HEK293 (cell line): ENCODE results near the gene MOG.

Experiments used
- CTCF ChIA-PET: fragments of 350-600 bp; formaldehyde crosslinking; extraction: SDS; loops from one replicate; lab custom pipeline; 2021; ENCODE audit warnings: antibody characterized with exemption; lab: Yijun Ruan, JAX
- POLR2A ChIA-PET: fragments of 300-600 bp; formaldehyde crosslinking; extraction: SDS; loops from one replicate; lab custom pipeline; 2020; ENCODE audit warnings: antibody characterized with exemption, inconsistent platforms; lab: Yijun Ruan, JAX
- H3K27ac ChIP-seq: fragments of 200-500 bp; sonication (Bioruptor generic); 2 replicates; pipeline ENCODE4 v1.5.1; 2014; ENCODE audit warnings: low read depth, low read length, control low read depth, inconsistent platforms; ENCODE audit errors: extremely low read depth
- H3K36me3 ChIP-seq, 2 experiments: fragments of 200-500 bp in 1 of 2; sonication (Bioruptor generic) in 1 of 2; 1 replicate in 1 of 2; 2 replicates in 1 of 2; pipeline ENCODE4 v1.5.1; 2014 to 2017; ENCODE audit warnings: inconsistent platforms in 2 of 2, low read length in 2 of 2; ENCODE audit not compliant: control insufficient read depth in 2 of 2, insufficient read depth in 1 of 2
- H3K4me1 ChIP-seq: fragments of 200-500 bp; sonication (Bioruptor generic); 2 replicates; pipeline ENCODE4 v1.5.1; 2014; ENCODE audit warnings: mild to moderate bottlenecking, low read length, inconsistent platforms; ENCODE audit not compliant: control insufficient read depth, insufficient read depth
- H3K4me3 ChIP-seq: 2 replicates; pipeline ENCODE4 v1.5.1; 2011; ENCODE audit warnings: low read depth, mild to moderate bottlenecking, control low read depth, low read length, moderate library complexity
- H3K9me3 ChIP-seq: fragments of 200-500 bp; sonication (Bioruptor generic); 2 replicates; pipeline ENCODE4 v1.5.1; 2014; ENCODE audit warnings: low read depth, low read length, inconsistent platforms; ENCODE audit not compliant: control insufficient read depth, insufficient read depth
- HOXA7 ChIP-seq: sonication (generic); formaldehyde crosslinking; IDR thresholded peaks from 2 replicates; pipeline ENCODE4 v1.8.1; 2022; ENCODE audit warnings: missing genetic modification reagents, borderline replicate concordance
- KLF9 ChIP-seq: fragments of 450-650 bp; formaldehyde crosslinking; IDR thresholded peaks from 2 replicates; pipeline ENCODE4 v1.5.1; 2016; ENCODE audit warnings: missing biosample characterization, missing genetic modification characterization, low read depth
- SCRT1 ChIP-seq: fragments of 450-650 bp; formaldehyde crosslinking; IDR thresholded peaks from 2 replicates; pipeline ENCODE4 v1.5.1; 2016; ENCODE audit warnings: missing biosample characterization, missing genetic modification characterization, borderline replicate concordance
- YY2 ChIP-seq: fragments of 450-650 bp; formaldehyde crosslinking; IDR thresholded peaks from 2 replicates; pipeline ENCODE4 v1.5.1; 2016; ENCODE audit warnings: missing biosample characterization, missing genetic modification characterization
- ZBTB17 ChIP-seq: fragments of 450-650 bp; formaldehyde crosslinking; IDR thresholded peaks from 2 replicates; pipeline ENCODE4 v1.5.1; 2016; ENCODE audit warnings: missing biosample characterization, missing genetic modification characterization
- ZBTB20 ChIP-seq: fragments of 450-650 bp; formaldehyde crosslinking; IDR thresholded peaks from 2 replicates; pipeline ENCODE4 v1.5.1; 2016; ENCODE audit warnings: missing biosample characterization, missing genetic modification characterization
- ZBTB7A ChIP-seq: fragments of 450-650 bp; formaldehyde crosslinking; IDR thresholded peaks from 2 replicates; pipeline ENCODE4 v1.5.1; 2016; ENCODE audit warnings: low read depth, missing biosample characterization, missing genetic modification characterization
- ZFHX2 ChIP-seq: fragments of 450-650 bp; formaldehyde crosslinking; conservative IDR thresholded peaks from 2 replicates; pipeline ENCODE4 v1.5.1; 2016; ENCODE audit warnings: missing biosample characterization, missing genetic modification characterization
- ZNF114 ChIP-seq: fragments of 450-650 bp; formaldehyde crosslinking; IDR thresholded peaks from 2 replicates; pipeline ENCODE4 v1.5.0; 2017; ENCODE audit warnings: missing biosample characterization, missing genetic modification characterization
- ZNF121 ChIP-seq: fragments of 450-650 bp; formaldehyde crosslinking; IDR thresholded peaks from 2 replicates; pipeline ENCODE4 v1.5.1; 2016; ENCODE audit warnings: missing biosample characterization, missing genetic modification characterization
- ZNF175 ChIP-seq: fragments of 450-650 bp; formaldehyde crosslinking; IDR thresholded peaks from 2 replicates; pipeline ENCODE4 v1.5.1; 2016; ENCODE audit warnings: missing biosample characterization, missing genetic modification characterization
- ZNF221 ChIP-seq: fragments of 450-650 bp; formaldehyde crosslinking; IDR thresholded peaks from 2 replicates; pipeline ENCODE4 v1.5.1; 2017; ENCODE audit warnings: missing biosample characterization, missing genetic modification characterization, borderline replicate concordance
- ZNF239 ChIP-seq: fragments of 450-650 bp; formaldehyde crosslinking; IDR thresholded peaks from 2 replicates; pipeline ENCODE4 v1.5.1; 2016; ENCODE audit warnings: missing biosample characterization, missing genetic modification characterization
- ZNF391 ChIP-seq: fragments of 450-650 bp; formaldehyde crosslinking; IDR thresholded peaks from 2 replicates; pipeline ENCODE4 v1.5.1; 2016; ENCODE audit warnings: low read depth, missing biosample characterization, missing genetic modification characterization, borderline replicate concordance
- ZNF433 ChIP-seq: fragments of 450-650 bp; formaldehyde crosslinking; IDR thresholded peaks from 2 replicates; pipeline ENCODE4 v1.5.1; 2016; ENCODE audit warnings: missing biosample characterization, missing genetic modification characterization, low read depth
- ZNF549 ChIP-seq: fragments of 450-650 bp; IDR thresholded peaks from 2 replicates; pipeline ENCODE4 v1.5.1; 2018; ENCODE audit warnings: missing biosample characterization, missing genetic modification characterization, mild to moderate bottlenecking, inconsistent platforms, moderate library complexity
- ZNF561 ChIP-seq: fragments of 450-650 bp; IDR thresholded peaks from 2 replicates; pipeline ENCODE4 v1.5.1; 2018; ENCODE audit warnings: missing biosample characterization, missing genetic modification characterization, borderline replicate concordance
- ZNF837 ChIP-seq: fragments of 450-650 bp; formaldehyde crosslinking; IDR thresholded peaks from 2 replicates; pipeline ENCODE4 v1.5.1; 2016; ENCODE audit warnings: missing biosample characterization, missing genetic modification characterization
- ZSCAN16 ChIP-seq: fragments of 450-650 bp; formaldehyde crosslinking; IDR thresholded peaks from 2 replicates; pipeline ENCODE4 v1.5.1; 2016; ENCODE audit warnings: missing biosample characterization, missing genetic modification characterization
- ZSCAN30 ChIP-seq: fragments of 450-650 bp; IDR thresholded peaks from 2 replicates; pipeline ENCODE4 v1.5.1; 2018; ENCODE audit warnings: missing biosample characterization, mild to moderate bottlenecking, missing genetic modification characterization, moderate library complexity
- TF ChIP-seq, protein P1 (sequence below): IDR thresholded peaks from 2 replicates; pipeline ENCODE4 v1.6.1; 2011; ENCODE audit warnings: mild to moderate bottlenecking, low read depth, low read length, borderline replicate concordance
- TF ChIP-seq, protein P2 (sequence below): fragments of 450-650 bp; formaldehyde crosslinking; IDR thresholded peaks from 2 replicates; pipeline ENCODE4 v1.5.1; 2017; ENCODE audit warnings: missing biosample characterization, missing genetic modification characterization
- TF ChIP-seq, protein P3 (sequence below): fragments of 450-650 bp; formaldehyde crosslinking; IDR thresholded peaks from 2 replicates; pipeline ENCODE4 v1.5.1; 2017; ENCODE audit warnings: missing biosample characterization, mild to moderate bottlenecking, missing genetic modification characterization, moderate library complexity
- TF ChIP-seq, protein P4 (sequence below): fragments of 450-650 bp; formaldehyde crosslinking; IDR thresholded peaks from 2 replicates; pipeline ENCODE4 v1.5.1; 2016; ENCODE audit warnings: missing biosample characterization, missing genetic modification characterization, borderline replicate concordance

The MOG gene

DNA sequence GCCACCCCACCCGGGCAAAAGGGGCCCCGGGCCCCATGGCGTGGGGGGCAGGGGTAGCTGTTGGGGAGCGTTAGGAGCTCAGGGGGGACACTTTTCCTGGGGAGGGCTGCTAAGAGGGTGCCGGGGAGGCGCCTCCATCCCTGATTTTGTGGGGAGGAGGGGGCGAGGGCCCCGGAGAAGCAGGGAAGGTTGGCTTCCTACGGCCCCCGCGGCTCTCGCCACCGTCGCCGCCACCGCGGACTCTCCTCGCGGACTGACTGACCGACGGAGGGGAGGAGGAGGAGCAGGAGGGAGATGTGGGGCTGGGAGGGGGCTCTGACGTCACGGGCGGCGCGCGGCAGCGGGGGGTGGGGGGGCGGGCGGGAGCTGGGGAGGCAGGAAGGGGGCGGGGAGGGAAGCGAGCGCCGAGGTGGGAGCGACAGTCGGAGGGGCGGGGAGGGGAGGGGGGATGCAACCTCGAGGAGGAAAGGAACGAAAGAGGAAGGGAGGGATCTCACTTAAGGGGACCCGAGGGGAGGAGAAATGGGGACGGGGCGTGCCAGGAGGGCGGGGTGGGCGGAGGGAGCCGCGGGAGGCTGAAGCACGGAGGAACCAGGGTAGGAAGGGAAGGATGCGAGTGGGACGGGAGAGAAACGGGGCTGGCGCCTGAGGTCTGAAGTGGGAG is 29.0 kb upstream of the MOG start (continued):
- TF ChIP-seq, protein P1, sequence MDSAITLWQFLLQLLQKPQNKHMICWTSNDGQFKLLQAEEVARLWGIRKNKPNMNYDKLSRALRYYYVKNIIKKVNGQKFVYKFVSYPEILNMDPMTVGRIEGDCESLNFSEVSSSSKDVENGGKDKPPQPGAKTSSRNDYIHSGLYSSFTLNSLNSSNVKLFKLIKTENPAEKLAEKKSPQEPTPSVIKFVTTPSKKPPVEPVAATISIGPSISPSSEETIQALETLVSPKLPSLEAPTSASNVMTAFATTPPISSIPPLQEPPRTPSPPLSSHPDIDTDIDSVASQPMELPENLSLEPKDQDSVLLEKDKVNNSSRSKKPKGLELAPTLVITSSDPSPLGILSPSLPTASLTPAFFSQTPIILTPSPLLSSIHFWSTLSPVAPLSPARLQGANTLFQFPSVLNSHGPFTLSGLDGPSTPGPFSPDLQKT: no peak
- TF ChIP-seq, all 188 proteins: peak for 17

DNA sequence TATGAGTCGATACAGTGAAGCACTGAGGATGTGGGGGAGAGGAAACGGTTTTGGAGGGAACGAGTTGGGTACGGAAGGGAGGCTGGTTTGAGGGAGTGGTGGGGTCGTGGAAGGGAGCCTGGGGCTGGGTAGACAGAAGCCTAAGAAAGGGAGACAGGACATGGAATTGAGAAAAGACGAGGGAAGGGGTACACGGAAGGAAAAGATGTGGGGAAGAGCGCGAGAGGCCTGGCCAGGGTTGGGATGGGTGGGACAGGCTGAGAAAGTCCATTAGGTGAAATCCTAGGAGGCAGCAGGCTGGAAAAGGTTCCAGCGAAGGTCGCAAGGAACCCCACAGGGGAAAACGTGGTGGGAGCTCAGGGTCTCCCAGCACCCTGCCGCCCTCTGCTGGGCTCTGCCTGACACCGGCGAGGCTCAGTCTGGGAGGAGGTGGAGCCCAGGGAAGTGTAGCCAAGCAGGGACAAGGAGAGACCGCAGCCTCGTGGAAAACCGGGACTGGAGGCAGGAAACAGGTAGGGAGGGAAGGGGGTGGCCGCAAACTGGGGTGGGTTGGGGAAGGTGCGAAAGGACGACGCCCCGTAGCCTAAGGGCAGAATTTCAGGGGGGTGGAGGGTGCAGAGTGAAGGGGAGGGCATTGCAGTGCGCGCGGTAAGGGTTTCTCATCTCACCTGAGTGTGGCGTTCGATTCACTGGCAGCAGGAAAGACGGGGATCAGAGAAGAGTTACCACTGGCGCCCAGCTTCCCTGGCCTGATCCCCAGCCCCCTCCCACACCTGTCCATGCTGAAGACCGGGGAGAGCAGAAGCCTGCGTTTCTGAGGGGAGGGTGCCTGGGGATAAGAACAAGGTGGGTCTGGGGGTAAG is 28.2 kb upstream of the MOG start:
- ChIA-PET POLR2A (interaction anchor here (0.5 to 3.2 kb wide), 16 partner anchors 13 to 839 kb away, joined by 3 to 18 read pairs (median 4); no protein-coding TSS in a partner anchor), CTCF (interaction anchor here (0.6 to 4.3 kb wide), 16 partner anchors 8 to 779 kb away, joined by 3 to 19 read pairs (median 4); no protein-coding TSS in a partner anchor)
- H3K36me3 ChIP-seq: peaks cover 5 to 18% of the 10 kb centered on the region in 2 experiments; a peak in 2 of 3 replicates
- peaks cover 16% of the 10 kb centered on the region for H3K4me1 ChIP-seq
- H3K9me3 ChIP-seq: no peaks in the 10 kb centered on the region
- peak overlapping the region; percentile 38 for H3K4me3 ChIP-seq
- peak overlapping the region; percentile 57 for H3K27ac ChIP-seq
- TF ChIP-seq, protein P2, sequence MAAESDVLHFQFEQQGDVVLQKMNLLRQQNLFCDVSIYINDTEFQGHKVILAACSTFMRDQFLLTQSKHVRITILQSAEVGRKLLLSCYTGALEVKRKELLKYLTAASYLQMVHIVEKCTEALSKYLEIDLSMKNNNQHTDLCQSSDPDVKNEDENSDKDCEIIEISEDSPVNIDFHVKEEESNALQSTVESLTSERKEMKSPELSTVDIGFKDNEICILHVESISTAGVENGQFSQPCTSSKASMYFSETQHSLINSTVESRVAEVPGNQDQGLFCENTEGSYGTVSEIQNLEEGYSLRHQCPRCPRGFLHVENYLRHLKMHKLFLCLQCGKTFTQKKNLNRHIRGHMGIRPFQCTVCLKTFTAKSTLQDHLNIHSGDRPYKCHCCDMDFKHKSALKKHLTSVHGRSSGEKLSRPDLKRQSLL (tag by site-specific recombination): no peak
- TF ChIP-seq ZNF837 (no peak), ZNF561 (tag by site-specific recombination) (peak; percentile 46; the same call in 1 of the 2 replicates), ZNF175 (tag by site-specific recombination) (no peak), ZNF391 (tag by site-specific recombination) (no peak; the same call in 1 of the 2 replicates), ZSCAN30 (tag by site-specific recombination) (peak; percentile 73), ZNF549 (tag by site-specific recombination) (no peak), ZFHX2 (tag by site-specific recombination) (peak; percentile 12; the same call in 1 of the 2 replicates), ZNF433 (tag by site-specific recombination) (no peak), ZSCAN16 (tag by site-specific recombination) (no peak; the same call in 1 of the 2 replicates), KLF9 (tag by site-specific recombination) (no peak), SCRT1 (no peak), ZNF114 (tag by site-specific recombination) (no peak), HOXA7 (no peak), ZNF221 (tag by site-specific recombination) (no peak), ZNF239 (tag by site-specific recombination) (0 out of 2 replicates have a peak, but pooled peaks have one; percentile 40), ZBTB20 (tag by site-specific recombination) (peak; percentile 70; the same call in 1 of the 2 replicates), ZBTB17 (tag by site-specific recombination) (peak; percentile 87), ZNF121 (tag by site-specific recombination) (no peak), YY2 (tag by site-specific recombination) (no peak), ZBTB7A (peak; percentile 79; the same call in 1 of the 2 replicates)
- TF ChIP-seq, protein P3, sequence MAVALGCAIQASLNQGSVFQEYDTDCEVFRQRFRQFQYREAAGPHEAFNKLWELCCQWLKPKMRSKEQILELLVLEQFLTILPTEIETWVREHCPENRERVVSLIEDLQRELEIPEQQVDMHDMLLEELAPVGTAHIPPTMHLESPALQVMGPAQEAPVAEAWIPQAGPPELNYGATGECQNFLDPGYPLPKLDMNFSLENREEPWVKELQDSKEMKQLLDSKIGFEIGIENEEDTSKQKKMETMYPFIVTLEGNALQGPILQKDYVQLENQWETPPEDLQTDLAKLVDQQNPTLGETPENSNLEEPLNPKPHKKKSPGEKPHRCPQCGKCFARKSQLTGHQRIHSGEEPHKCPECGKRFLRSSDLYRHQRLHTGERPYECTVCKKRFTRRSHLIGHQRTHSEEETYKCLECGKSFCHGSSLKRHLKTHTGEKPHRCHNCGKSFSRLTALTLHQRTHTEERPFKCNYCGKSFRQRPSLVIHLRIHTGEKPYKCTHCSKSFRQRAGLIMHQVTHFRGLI: no peak
- TF ChIP-seq, protein P4, sequence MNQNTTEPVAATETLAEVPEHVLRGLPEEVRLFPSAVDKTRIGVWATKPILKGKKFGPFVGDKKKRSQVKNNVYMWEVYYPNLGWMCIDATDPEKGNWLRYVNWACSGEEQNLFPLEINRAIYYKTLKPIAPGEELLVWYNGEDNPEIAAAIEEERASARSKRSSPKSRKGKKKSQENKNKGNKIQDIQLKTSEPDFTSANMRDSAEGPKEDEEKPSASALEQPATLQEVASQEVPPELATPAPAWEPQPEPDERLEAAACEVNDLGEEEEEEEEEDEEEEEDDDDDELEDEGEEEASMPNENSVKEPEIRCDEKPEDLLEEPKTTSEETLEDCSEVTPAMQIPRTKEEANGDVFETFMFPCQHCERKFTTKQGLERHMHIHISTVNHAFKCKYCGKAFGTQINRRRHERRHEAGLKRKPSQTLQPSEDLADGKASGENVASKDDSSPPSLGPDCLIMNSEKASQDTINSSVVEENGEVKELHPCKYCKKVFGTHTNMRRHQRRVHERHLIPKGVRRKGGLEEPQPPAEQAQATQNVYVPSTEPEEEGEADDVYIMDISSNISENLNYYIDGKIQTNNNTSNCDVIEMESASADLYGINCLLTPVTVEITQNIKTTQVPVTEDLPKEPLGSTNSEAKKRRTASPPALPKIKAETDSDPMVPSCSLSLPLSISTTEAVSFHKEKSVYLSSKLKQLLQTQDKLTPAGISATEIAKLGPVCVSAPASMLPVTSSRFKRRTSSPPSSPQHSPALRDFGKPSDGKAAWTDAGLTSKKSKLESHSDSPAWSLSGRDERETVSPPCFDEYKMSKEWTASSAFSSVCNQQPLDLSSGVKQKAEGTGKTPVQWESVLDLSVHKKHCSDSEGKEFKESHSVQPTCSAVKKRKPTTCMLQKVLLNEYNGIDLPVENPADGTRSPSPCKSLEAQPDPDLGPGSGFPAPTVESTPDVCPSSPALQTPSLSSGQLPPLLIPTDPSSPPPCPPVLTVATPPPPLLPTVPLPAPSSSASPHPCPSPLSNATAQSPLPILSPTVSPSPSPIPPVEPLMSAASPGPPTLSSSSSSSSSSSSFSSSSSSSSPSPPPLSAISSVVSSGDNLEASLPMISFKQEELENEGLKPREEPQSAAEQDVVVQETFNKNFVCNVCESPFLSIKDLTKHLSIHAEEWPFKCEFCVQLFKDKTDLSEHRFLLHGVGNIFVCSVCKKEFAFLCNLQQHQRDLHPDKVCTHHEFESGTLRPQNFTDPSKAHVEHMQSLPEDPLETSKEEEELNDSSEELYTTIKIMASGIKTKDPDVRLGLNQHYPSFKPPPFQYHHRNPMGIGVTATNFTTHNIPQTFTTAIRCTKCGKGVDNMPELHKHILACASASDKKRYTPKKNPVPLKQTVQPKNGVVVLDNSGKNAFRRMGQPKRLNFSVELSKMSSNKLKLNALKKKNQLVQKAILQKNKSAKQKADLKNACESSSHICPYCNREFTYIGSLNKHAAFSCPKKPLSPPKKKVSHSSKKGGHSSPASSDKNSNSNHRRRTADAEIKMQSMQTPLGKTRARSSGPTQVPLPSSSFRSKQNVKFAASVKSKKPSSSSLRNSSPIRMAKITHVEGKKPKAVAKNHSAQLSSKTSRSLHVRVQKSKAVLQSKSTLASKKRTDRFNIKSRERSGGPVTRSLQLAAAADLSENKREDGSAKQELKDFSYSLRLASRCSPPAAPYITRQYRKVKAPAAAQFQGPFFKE (tag by site-specific recombination): no peak
